DND-41 (cell line): ENCODE data around the gene CFAP61.

Experiments
- ATAC-seq: fragments of 200-7000 bp; cut with Tn5 transposase; 3 replicates; pipeline ENCODE4 v1.9.1; 2021; ENCODE audit warnings: low read depth; ENCODE audit not compliant: insufficient read depth
- DNase-seq: peaks from one replicate; pipeline ENCODE4 v3.0.0-alpha.2; 2020
- H2AFZ ChIP-seq: 2 replicates; pipeline ENCODE4 v1.6.0; 2012; ENCODE audit warnings: low read depth, low read length
- H3K27ac ChIP-seq: 2 replicates; pipeline ENCODE4 v1.5.1; 2012; ENCODE audit warnings: low read length, inconsistent platforms
- H3K27me3 ChIP-seq: fragments of 200-600 bp; sonication (generic); 2 replicates; pipeline ENCODE4 v1.6.0; 2012; ENCODE audit warnings: low read length, mild to moderate bottlenecking, inconsistent platforms; ENCODE audit not compliant: insufficient read depth, poor library complexity
- H3K36me3 ChIP-seq: 2 replicates; pipeline ENCODE4 v1.5.1; 2012; ENCODE audit warnings: low read length, inconsistent platforms; ENCODE audit not compliant: insufficient read depth
- H3K4me1 ChIP-seq: 2 replicates; pipeline ENCODE4 v1.5.1; 2012; ENCODE audit warnings: mild to moderate bottlenecking, low read length; ENCODE audit not compliant: insufficient read depth
- H3K4me2 ChIP-seq: 2 replicates; pipeline ENCODE4 v1.6.0; 2012; ENCODE audit warnings: mild to moderate bottlenecking, moderate library complexity, low read length, inconsistent platforms; ENCODE audit not compliant: insufficient read depth
- H3K4me3 ChIP-seq, 2 experiments: fragments of 200-600 bp in 1 of 2; shearing (Covaris generic) in 1 of 2; 2 replicates each; pipeline ENCODE4 v1.5.1; 2012 to 2016; ENCODE audit warnings: inconsistent platforms in 2 of 2, low read length in 2 of 2, mild to moderate bottlenecking in 2 of 2, low read depth in 1 of 2, moderate library complexity in 1 of 2
- H3K79me2 ChIP-seq: 2 replicates; pipeline ENCODE4 v1.6.0; 2012; ENCODE audit warnings: low read length, inconsistent platforms; ENCODE audit not compliant: insufficient read depth
- H3K9ac ChIP-seq: 2 replicates; pipeline ENCODE4 v1.6.0; 2012; ENCODE audit warnings: low read depth, mild to moderate bottlenecking, inconsistent platforms, low read length, moderate library complexity
- H3K9me3 ChIP-seq: 2 replicates; pipeline ENCODE4 v1.5.1; 2012; ENCODE audit warnings: low read length, moderate library complexity, mild to moderate bottlenecking, inconsistent platforms; ENCODE audit not compliant: insufficient read depth, severe bottlenecking
- H4K20me1 ChIP-seq: 2 replicates; pipeline ENCODE4 v1.6.0; 2012; ENCODE audit warnings: low read length; ENCODE audit not compliant: insufficient read depth
- CTCF ChIP-seq: IDR thresholded peaks from 2 replicates; pipeline ENCODE4 v1.5.1; 2012; ENCODE audit warnings: borderline replicate concordance, low read length, moderate library complexity, mild to moderate bottlenecking; ENCODE audit not compliant: poor library complexity, severe bottlenecking; ENCODE audit errors: extremely low read depth
- EZH2 ChIP-seq: IDR thresholded peaks from 3 replicates; pipeline ENCODE4 v1.6.1; 2012; ENCODE audit warnings: borderline replicate concordance, low read depth, mild to moderate bottlenecking, moderate library complexity, low read length, inconsistent platforms; ENCODE audit not compliant: severe bottlenecking

Gene CFAP61

GRCh38 chr20:20266552-20266951 is 214.2 kb downstream of the CFAP61 start:
- TF ChIP-seq CTCF (no peak), EZH2 (no peak)
- Histone ChIP-seq H3K27me3 (peaks cover 7% of the 10 kb centered on the region), H4K20me1 (0 out of 2 replicates have a peak, but pooled peaks cover 4% of the 10 kb centered on the region), H2AFZ (no peak overlapping the region), H3K79me2 (no peaks in the 10 kb centered on the region), H3K27ac (no peak overlapping the region), H3K9ac (no peak overlapping the region), H3K4me2 (no peak overlapping the region), H3K4me1 (no peaks in the 10 kb centered on the region), H3K4me3 (no peak overlapping the region), H3K9me3 (no peaks in the 10 kb centered on the region), H3K36me3 (no peaks in the 10 kb centered on the region)
- DNase-seq (no peak), ATAC-seq (no peak)

- no peaks in the 10 kb centered on the region for H3K79me2 ChIP-seq
- no peaks in the 10 kb centered on the region for H3K36me3 ChIP-seq
- H3K27me3 ChIP-seq: peaks cover 9% of the 10 kb centered on the region
- DNase-seq: no peak
- no peak for ATAC-seq
- H3K27ac ChIP-seq: no peak overlapping the region
- no peak for TF ChIP-seq CTCF
- TF ChIP-seq EZH2: no peak
- no peaks in the 10 kb centered on the region for H3K4me1 ChIP-seq
- no peak overlapping the region for H3K9ac ChIP-seq
- no peak overlapping the region for H3K4me3 ChIP-seq
- no peak overlapping the region for H2AFZ ChIP-seq
- no peak overlapping the region for H3K4me2 ChIP-seq
- 0 out of 2 replicates have a peak, but pooled peaks cover 4% of the 10 kb centered on the region for H4K20me1 ChIP-seq
- no peaks in the 10 kb centered on the region for H3K9me3 ChIP-seq
Measured at GRCh38 chr20:20267685-20268370, 215.5 kb downstream of the CFAP61 start.

- no peak overlapping the region for H3K4me3 ChIP-seq
- no peak overlapping the region for H2AFZ ChIP-seq
- no peaks in the 10 kb centered on the region for H3K9me3 ChIP-seq
- H3K4me2 ChIP-seq: no peak overlapping the region
- no peak overlapping the region for H3K9ac ChIP-seq
- no peaks in the 10 kb centered on the region for H3K36me3 ChIP-seq
- H4K20me1 ChIP-seq: 0 out of 2 replicates have a peak, but pooled peaks cover 4% of the 10 kb centered on the region
- no peak overlapping the region for H3K27ac ChIP-seq
- DNase-seq (no peak), ATAC-seq (no peak)
- peaks cover 9% of the 10 kb centered on the region for H3K27me3 ChIP-seq
- TF ChIP-seq EZH2: no peak
- TF ChIP-seq CTCF: no peak
- no peaks in the 10 kb centered on the region for H3K79me2 ChIP-seq
- no peaks in the 10 kb centered on the region for H3K4me1 ChIP-seq
Measured at GRCh38 chr20:20271271-20271670, 218.9 kb downstream of the CFAP61 start.

- ATAC-seq (no peak), DNase-seq (no peak)
- Histone ChIP-seq H3K36me3 (no peaks in the 10 kb centered on the region), H3K4me1 (no peaks in the 10 kb centered on the region), H3K9ac (no peak overlapping the region), H2AFZ (no peak overlapping the region), H3K27ac (no peak overlapping the region), H3K9me3 (no peaks in the 10 kb centered on the region), H3K27me3 (peaks cover 9% of the 10 kb centered on the region), H3K79me2 (no peaks in the 10 kb centered on the region), H4K20me1 (no peaks in the 10 kb centered on the region), H3K4me2 (no peak overlapping the region), H3K4me3 (no peak overlapping the region)
- TF ChIP-seq CTCF (no peak), EZH2 (no peak)
Measured at GRCh38 chr20:20272686-20273085, 220.4 kb downstream of the CFAP61 start.
